H9 (cell line): ENCODE results near the gene ZFP92. TPM values are rescaled to one million over a fixed set of nuclear protein-coding genes. Genes with fewer than 3 reads are reported as not detected.

Experiments used
- DNase-seq: peaks from one replicate; pipeline ENCODE4 v3.0.0-alpha.2; 2017
- H2AFZ ChIP-seq: one replicate; pipeline ENCODE4 v1.6.1; 2013; ENCODE audit warnings: mild to moderate bottlenecking, low read length, control low read depth, moderate library complexity
- H2AK5ac ChIP-seq: 2 replicates; pipeline ENCODE4 v1.6.1; 2013; ENCODE audit warnings: low read length, control low read depth, mixed read lengths; ENCODE audit not compliant: insufficient read length
- H2BK120ac ChIP-seq: one replicate; pipeline ENCODE4 v1.6.1; 2013; ENCODE audit warnings: low read depth, mild to moderate bottlenecking, low read length, control low read depth, inconsistent platforms; ENCODE audit not compliant: poor library complexity, severe bottlenecking
- H2BK12ac ChIP-seq: 2 replicates; pipeline ENCODE4 v1.6.1; 2013; ENCODE audit warnings: low read length, control low read depth, mixed read lengths, low read depth; ENCODE audit not compliant: insufficient read length
- H2BK15ac ChIP-seq: 2 replicates; pipeline ENCODE4 v1.6.1; 2013; ENCODE audit warnings: low read depth, low read length, control low read depth
- H2BK20ac ChIP-seq: one replicate; pipeline ENCODE4 v1.6.1; 2013; ENCODE audit warnings: low read depth, mild to moderate bottlenecking, low read length, control low read depth, inconsistent platforms; ENCODE audit not compliant: poor library complexity, severe bottlenecking
- H2BK5ac ChIP-seq: 2 replicates; pipeline ENCODE4 v1.6.1; 2013; ENCODE audit warnings: low read length, control low read depth, mixed read lengths; ENCODE audit not compliant: insufficient read length
- H3K14ac ChIP-seq: 2 replicates; pipeline ENCODE4 v1.6.1; 2013; ENCODE audit warnings: low read length, control low read depth; ENCODE audit not compliant: insufficient read depth
- H3K18ac ChIP-seq: 2 replicates; pipeline ENCODE4 v1.6.1; 2013; ENCODE audit warnings: low read depth, mild to moderate bottlenecking, mixed read lengths, low read length, control low read depth; ENCODE audit not compliant: insufficient read length
- H3K23ac ChIP-seq: 2 replicates; pipeline ENCODE4 v1.6.1; 2013; ENCODE audit warnings: low read length, control low read depth, mixed read lengths, low read depth; ENCODE audit not compliant: insufficient read length
- H3K23me2 ChIP-seq: 2 replicates; pipeline ENCODE4 v1.6.1; 2013; ENCODE audit warnings: low read depth, mild to moderate bottlenecking, mixed read lengths, low read length, control low read depth; ENCODE audit not compliant: insufficient read length, poor library complexity, severe bottlenecking
- H3K27ac ChIP-seq: 2 replicates; pipeline ENCODE4 v1.5.1; 2013; ENCODE audit warnings: low read length, control low read depth, mixed read lengths, low read depth; ENCODE audit not compliant: insufficient read length
- H3K27me3 ChIP-seq: 2 replicates; pipeline ENCODE4 v1.6.1; 2013; ENCODE audit warnings: low read length, control low read depth, inconsistent platforms; ENCODE audit not compliant: insufficient read depth
- H3K4ac ChIP-seq: 2 replicates; pipeline ENCODE4 v1.6.1; 2013; ENCODE audit warnings: low read depth, mild to moderate bottlenecking, control low read depth, inconsistent platforms, low read length, moderate library complexity
- H3K4me1 ChIP-seq: 2 replicates; pipeline ENCODE4 v1.6.1; 2013; ENCODE audit warnings: low read length, control low read depth, inconsistent platforms; ENCODE audit not compliant: insufficient read depth
- H3K4me2 ChIP-seq: 2 replicates; pipeline ENCODE4 v1.6.1; 2013; ENCODE audit warnings: low read length, control low read depth, mixed read lengths; ENCODE audit not compliant: insufficient read length, insufficient read depth
- H3K56ac ChIP-seq: 2 replicates; pipeline ENCODE4 v1.6.1; 2013; ENCODE audit warnings: low read depth, mild to moderate bottlenecking, mixed read lengths, low read length, control low read depth; ENCODE audit not compliant: insufficient read length
- H3K79me1 ChIP-seq: 2 replicates; pipeline ENCODE4 v1.6.1; 2013; ENCODE audit warnings: low read depth, mild to moderate bottlenecking, moderate library complexity, low read length, control low read depth, inconsistent platforms; ENCODE audit not compliant: insufficient read depth, poor library complexity, severe bottlenecking
- H3K79me2 ChIP-seq: 2 replicates; pipeline ENCODE4 v1.6.1; 2013; ENCODE audit warnings: low read length, control low read depth, inconsistent platforms; ENCODE audit not compliant: insufficient read depth
- H3K9ac ChIP-seq: 2 replicates; pipeline ENCODE4 v1.6.1; 2013; ENCODE audit warnings: low read length, control low read depth, mixed read lengths; ENCODE audit not compliant: insufficient read length; ENCODE audit errors: extremely low read depth
- H3K9me3 ChIP-seq: one replicate; pipeline ENCODE4 v1.6.1; 2013; ENCODE audit warnings: low read depth, low read length, inconsistent platforms; ENCODE audit not compliant: control insufficient read depth
- H3T11ph ChIP-seq: one replicate; pipeline ENCODE4 v1.6.1; 2013; ENCODE audit warnings: mild to moderate bottlenecking, low read length, control low read depth, inconsistent platforms
- H4K20me1 ChIP-seq: one replicate; pipeline ENCODE4 v1.6.1; 2013; ENCODE audit not compliant: control insufficient read depth, insufficient read length, insufficient read depth
- H4K5ac ChIP-seq: 2 replicates; pipeline ENCODE4 v1.6.1; 2013; ENCODE audit warnings: low read depth, mild to moderate bottlenecking, mixed read lengths, low read length, control low read depth; ENCODE audit not compliant: insufficient read length
- H4K8ac ChIP-seq: replicated peaks from 2 replicates; pipeline ENCODE4 v1.6.1; 2013; ENCODE audit warnings: low read length, control low read depth, mixed read lengths, low read depth; ENCODE audit not compliant: insufficient read length
- H4K91ac ChIP-seq: 2 replicates; pipeline ENCODE4 v1.6.1; 2013; ENCODE audit warnings: low read depth, mild to moderate bottlenecking, moderate library complexity, mixed read lengths, low read length, control low read depth; ENCODE audit not compliant: insufficient read length
- H3K27ac Mint-ChIP-seq, 3 experiments: 2 replicates in 2 of 3; 3 replicates in 1 of 3; pipeline ENCODE4 v1.8.0; 2020 to 2021; ENCODE audit warnings: mixed read lengths in 3 of 3, mild to moderate bottlenecking in 1 of 3, moderate library complexity in 1 of 3
- H3K27me3 Mint-ChIP-seq: 2 replicates; pipeline ENCODE4 v1.8.0; 2021; ENCODE audit warnings: low read depth, mild to moderate bottlenecking, moderate library complexity, mixed read lengths
- H3K36me3 Mint-ChIP-seq, 3 experiments: 2 replicates in 2 of 3; 3 replicates in 1 of 3; pipeline ENCODE4 v1.8.0; 2020 to 2021; ENCODE audit warnings: low read depth in 3 of 3, mixed read lengths in 3 of 3; ENCODE audit not compliant: insufficient read depth in 1 of 3
- H3K4me1 Mint-ChIP-seq, 2 experiments: 2 replicates each; pipeline ENCODE4 v1.8.0; 2020; ENCODE audit warnings: mixed read lengths in 2 of 2
- H3K4me3 Mint-ChIP-seq, 2 experiments: 2 replicates in 1 of 2; 3 replicates in 1 of 2; pipeline ENCODE4 v1.8.0; 2020 to 2021; ENCODE audit warnings: mild to moderate bottlenecking in 2 of 2, mixed read lengths in 2 of 2, moderate library complexity in 1 of 2
- H3K9me3 Mint-ChIP-seq, 2 experiments: 2 replicates in 1 of 2; 3 replicates in 1 of 2; pipeline ENCODE4 v1.8.0; 2020; ENCODE audit warnings: mild to moderate bottlenecking in 2 of 2, mixed read lengths in 2 of 2, moderate library complexity in 1 of 2
- CTCF ChIP-seq: fragments of 200-600 bp; sonication (generic); conservative IDR thresholded peaks from 3 replicates; pipeline ENCODE4 v1.8.0; 2021; ENCODE audit warnings: antibody characterized with exemption, mild to moderate bottlenecking
- WGBS: extraction: QIAGEN DNeasy Blood & Tissue Kit; methylation state at CpG from one replicate; pipeline ENCODE4 v1.1.7; 2013; ENCODE audit warnings: missing lambda C conversion rate, low lambda C conversion rate, mixed read lengths; ENCODE audit not compliant: insufficient read length; ENCODE audit errors: extremely low coverage; 5-methylcytosine and 5-hydroxymethylcytosine counted together
- total RNA-seq: library from RNA; stranded (reverse); gene quantifications from 2 replicates; pipeline ENCODE4 v1.2.1, GENCODE V29; 2021

Gene ZFP92
- total RNA-seq, 1 experiment from 2014 or later, result 0.68 TPM

- H3K36me3 Mint-ChIP-seq, result peaks cover 4 to 12% (median 8%) of the 10 kb centered on the region in 3 experiments; a peak in 5 of 7 replicates
- Histone ChIP-seq H3K9ac (no peak overlapping the region), H3K4me2 (no peak overlapping the region), H3T11ph (no peak overlapping the region), H2BK15ac (no peak overlapping the region), H4K20me1 (no peaks in the 10 kb centered on the region), H3K56ac (no peak overlapping the region), H3K79me1 (no peaks in the 10 kb centered on the region), H3K27me3 (no peaks in the 10 kb centered on the region), H3K4ac (no peak overlapping the region), H4K91ac (no peak overlapping the region), H2BK120ac (no peak overlapping the region), H4K5ac (no peak overlapping the region), H2AK5ac (no peak overlapping the region), H2BK20ac (no peak overlapping the region), H3K23me2 (no peaks in the 10 kb centered on the region), H3K9me3 (peaks cover 69% of the 10 kb centered on the region), H2BK5ac (no peak overlapping the region), H4K8ac (no peak overlapping the region), H3K23ac (no peak overlapping the region), H3K27ac (no peak overlapping the region), H3K14ac (no peak overlapping the region), H3K18ac (no peak overlapping the region), H3K4me1 (no peaks in the 10 kb centered on the region), H2AFZ (no peak overlapping the region), H3K79me2 (no peaks in the 10 kb centered on the region), H2BK12ac (no peak overlapping the region)
- H3K4me3 Mint-ChIP-seq, result no peak overlapping the region
- H3K4me1 Mint-ChIP-seq, result peaks cover 9 to 10% of the 10 kb centered on the region in 2 experiments
- DNase-seq, result no peak
- no peak overlapping the region for H3K27ac Mint-ChIP-seq
- no CpG with 5 or more reads among the region's 9 CpGs for WGBS
- no peak for TF ChIP-seq CTCF
- H3K9me3 Mint-ChIP-seq, result peaks cover 44 to 55% of the 10 kb centered on the region in 2 experiments
- peaks cover 4% of the 10 kb centered on the region; the same call in 1 of the 2 replicates for H3K27me3 Mint-ChIP-seq
Observed at GRCh38 chrX:153379508-153379907, 31.8 kb upstream of the ZFP92 start.
